IMR-90 (cell line): ENCODE data around the gene S100A2. TPM values are rescaled to one million over a fixed set of nuclear protein-coding genes. Genes with fewer than 3 reads are reported as not detected.

Source experiments
- ATAC-seq: fragments of 200-7000 bp; cut with Tn5 transposase; 2 replicates; pipeline ENCODE4 v1.9.1; 2020; ENCODE audit warnings: low read depth, mild to moderate bottlenecking, moderate library complexity
- BruUV-seq: library from RNA; stranded (reverse); fragments of 400-500 nt; replicated peaks from 2 replicates; lab custom pipeline; 2021; lab: Mats Ljungman, UMichigan
- CTCF ChIA-PET: fragments of 300-600 bp; formaldehyde crosslinking; extraction: SDS; loops from one replicate; lab custom pipeline; 2021; ENCODE audit warnings: antibody characterized with exemption; lab: Yijun Ruan, JAX
- POLR2A ChIA-PET: fragments of 300-600 bp; sonication (Branson Sonifier 250); formaldehyde crosslinking; loops from one replicate; lab custom pipeline; 2022; ENCODE audit warnings: antibody characterized with exemption; ENCODE audit not compliant: unreplicated experiment; lab: Charles Lee
- DNase-seq: peaks from one replicate; pipeline ENCODE4 v3.0.0; 2013
- H2AFZ ChIP-seq: replicated peaks from 2 replicates; pipeline ENCODE3; 2013; ENCODE audit warnings: low read length, mild to moderate bottlenecking; ENCODE audit not compliant: poor library complexity
- H2AK5ac ChIP-seq: 2 replicates; pipeline ENCODE4 v1.6.1; 2013; ENCODE audit warnings: low read depth, low read length, inconsistent platforms
- H2AK9ac ChIP-seq: replicated peaks from 2 replicates; pipeline ENCODE3; 2013; ENCODE audit warnings: mild to moderate bottlenecking, low read depth, low read length, moderate library complexity; ENCODE audit not compliant: poor library complexity
- H2BK120ac ChIP-seq: 2 replicates; pipeline ENCODE4 v1.6.1; 2013; ENCODE audit warnings: low read depth, low read length, inconsistent platforms
- H2BK15ac ChIP-seq: 3 replicates; pipeline ENCODE4 v1.6.1; 2013; ENCODE audit warnings: low read depth, low read length, inconsistent platforms
- H2BK20ac ChIP-seq: 2 replicates; pipeline ENCODE4 v1.6.1; 2013; ENCODE audit warnings: low read depth, mild to moderate bottlenecking, inconsistent platforms, low read length, moderate library complexity
- H2BK5ac ChIP-seq: 2 replicates; pipeline ENCODE4 v1.6.1; 2013; ENCODE audit warnings: mild to moderate bottlenecking, low read depth, low read length, inconsistent platforms; ENCODE audit not compliant: poor library complexity, severe bottlenecking
- H3K14ac ChIP-seq: replicated peaks from 2 replicates; pipeline ENCODE4 v1.6.1; 2013; ENCODE audit warnings: low read depth, low read length, inconsistent platforms
- H3K18ac ChIP-seq: 2 replicates; pipeline ENCODE4 v1.6.1; 2013; ENCODE audit warnings: low read depth, low read length, control low read depth
- H3K23ac ChIP-seq: 2 replicates; pipeline ENCODE4 v1.6.1; 2013; ENCODE audit warnings: low read depth, low read length, inconsistent platforms
- H3K27ac ChIP-seq: 2 replicates; pipeline ENCODE4 v1.5.1; 2013; ENCODE audit warnings: mild to moderate bottlenecking, control low read depth, low read length; ENCODE audit not compliant: insufficient read depth
- H3K27me3 ChIP-seq: 2 replicates; pipeline ENCODE4 v1.6.1; 2013; ENCODE audit warnings: low read length; ENCODE audit not compliant: control insufficient read depth, insufficient read depth
- H3K36me3 ChIP-seq: 2 replicates; pipeline ENCODE4 v1.6.1; 2013; ENCODE audit warnings: low read length, mixed read lengths; ENCODE audit not compliant: control insufficient read depth, insufficient read depth
- H3K4ac ChIP-seq: 2 replicates; pipeline ENCODE4 v1.6.1; 2013; ENCODE audit warnings: low read depth, low read length, inconsistent platforms
- H3K4me1 ChIP-seq: 2 replicates; pipeline ENCODE4 v1.6.1; 2013; ENCODE audit warnings: low read length, mixed read lengths; ENCODE audit not compliant: control insufficient read depth, insufficient read depth
- H3K4me2 ChIP-seq: 2 replicates; pipeline ENCODE4 v1.6.1; 2013; ENCODE audit warnings: low read depth, mild to moderate bottlenecking, control low read depth, low read length, moderate library complexity
- H3K4me3 ChIP-seq: 2 replicates; pipeline ENCODE4 v1.5.1; 2013; ENCODE audit warnings: low read depth, mild to moderate bottlenecking, control low read depth, low read length, moderate library complexity; ENCODE audit not compliant: insufficient read depth
- H3K56ac ChIP-seq: 2 replicates; pipeline ENCODE4 v1.6.1; 2013; ENCODE audit warnings: low read length, inconsistent platforms; ENCODE audit not compliant: insufficient read depth; ENCODE audit errors: extremely low read depth
- H3K79me1 ChIP-seq, 2 experiments: 2 replicates each; pipeline ENCODE4 v1.6.1; 2013; ENCODE audit warnings: low read length in 2 of 2, inconsistent platforms in 1 of 2, low read depth in 1 of 2
- H3K9ac ChIP-seq: 2 replicates; pipeline ENCODE4 v1.6.1; 2013; ENCODE audit warnings: low read depth, low read length, control low read depth
- H3K9me1 ChIP-seq: 2 replicates; pipeline ENCODE4 v1.6.1; 2013; ENCODE audit warnings: low read length, inconsistent platforms; ENCODE audit not compliant: insufficient read depth
- H3K9me3 ChIP-seq: 2 replicates; pipeline ENCODE4 v1.6.1; 2013; ENCODE audit warnings: low read length; ENCODE audit not compliant: control insufficient read depth, insufficient read depth
- H4K20me1 ChIP-seq: 2 replicates; pipeline ENCODE4 v1.6.1; 2013; ENCODE audit warnings: low read length, inconsistent platforms; ENCODE audit not compliant: insufficient read depth
- H4K5ac ChIP-seq: 2 replicates; pipeline ENCODE4 v1.6.1; 2013; ENCODE audit warnings: mild to moderate bottlenecking, low read depth, low read length, control low read depth
- H4K8ac ChIP-seq, 2 experiments: 2 replicates each; pipeline ENCODE4 v1.6.1; 2013; ENCODE audit warnings: low read depth in 2 of 2, low read length in 2 of 2, control low read depth in 1 of 2, inconsistent platforms in 1 of 2
- H4K91ac ChIP-seq: 2 replicates; pipeline ENCODE4 v1.6.1; 2013; ENCODE audit warnings: low read depth, low read length, inconsistent platforms; ENCODE audit not compliant: insufficient read depth
- BHLHE40 ChIP-seq: fragments of 150-350 bp; IDR thresholded peaks from 2 replicates; pipeline ENCODE4 v1.6.1; 2016; ENCODE audit warnings: mild to moderate bottlenecking, low read depth, low read length
- CEBPB ChIP-seq: IDR thresholded peaks from 2 replicates; pipeline ENCODE4 v1.6.1; 2012; ENCODE audit warnings: low read depth, low read length, improper control_type of control experiment
- CTCF ChIP-seq: conservative IDR thresholded peaks from 2 replicates; pipeline ENCODE4 v1.5.1; 2012; ENCODE audit warnings: mild to moderate bottlenecking, low read depth, low read length, improper control_type of control experiment
- FOS ChIP-seq: fragments of 150-350 bp; IDR thresholded peaks from 2 replicates; pipeline ENCODE4 v1.6.1; 2016; ENCODE audit warnings: low read depth, low read length
- MAFK ChIP-seq: IDR thresholded peaks from 2 replicates; pipeline ENCODE4 v1.6.1; 2012; ENCODE audit warnings: low read depth, low read length, improper control_type of control experiment
- MAZ ChIP-seq: IDR thresholded peaks from 2 replicates; pipeline ENCODE4 v1.6.1; 2012; ENCODE audit warnings: low read depth, mild to moderate bottlenecking, low read length, improper control_type of control experiment, moderate library complexity, borderline replicate concordance
- MXI1 ChIP-seq: IDR thresholded peaks from 2 replicates; pipeline ENCODE4 v1.6.1; 2012; ENCODE audit warnings: low read depth, mild to moderate bottlenecking, low read length, moderate library complexity, borderline replicate concordance
- POLR2A ChIP-seq: IDR thresholded peaks from 2 replicates; pipeline ENCODE4 v1.6.1; 2012; ENCODE audit warnings: mild to moderate bottlenecking, low read depth, low read length
- RAD21 ChIP-seq: IDR thresholded peaks from 2 replicates; pipeline ENCODE4 v1.6.1; 2012; ENCODE audit warnings: low read length, improper control_type of control experiment
- USF2 ChIP-seq: fragments of 150-350 bp; IDR thresholded peaks from 2 replicates; pipeline ENCODE4 v1.6.1; 2017; ENCODE audit warnings: mild to moderate bottlenecking, antibody characterized with exemption, low read length, low read depth
- WGBS, 2 experiments: methylation state at CpG; one replicate each; pipeline versions ENCODE4 v1.1.5 to v1.1.7; 2013; ENCODE audit warnings: missing lambda C conversion rate in 2 of 2; ENCODE audit not compliant: insufficient read length in 1 of 2; ENCODE audit errors: extremely low coverage in 2 of 2; 5-methylcytosine and 5-hydroxymethylcytosine counted together
- dilution Hi-C: fragments of 300-500 bp; cut with HindIII; formaldehyde crosslinking; loops from one replicate; pipeline ENCODE4 v1.14.3; 2018; ENCODE audit warnings: low sequenced_read_pairs; ENCODE audit not compliant: unreplicated experiment
- in situ Hi-C: fragments of 300-500 bp; cut with MboI; formaldehyde crosslinking; loops from 3 replicates; pipeline ENCODE4 v1.14.3; 2019; ENCODE audit warnings: low sequenced_read_pairs, inconsistent platforms, mixed read lengths
- intact Hi-C: fragments of 100-400 bp; cut with micrococcal nuclease; formaldehyde crosslinking; loops from 2 replicates; pipeline ENCODE4 v1.10.0; 2022
- polyA plus RNA-seq, 3 experiments: library from polyadenylated mRNA; depleted of rRNA; stranded (reverse); fragments of >200 nt; gene quantifications; 2 replicates each; pipeline ENCODE4 v1.2.3, GENCODE V29; 2012; ENCODE audit warnings: low replicate concordance in 1 of 3
- total RNA-seq: library from RNA; depleted of rRNA; stranded (reverse); fragments of >200 nt; gene quantifications from 2 replicates; pipeline ENCODE4 v1.2.3, GENCODE V29; 2012

The S100A2 gene
- total and polyA plus RNA-seq, 2 of the 4 experiments (the other 2 are of a cell fraction): 3.6 to 7.9 TPM

GRCh38 chr1:153550827-153551500, 14.7 kb downstream of the S100A2 start:
- Histone ChIP-seq H3K23ac (0 out of 2 replicates have a peak overlapping the region, but pooled peaks have one; percentile 55), H2BK15ac (peak overlapping the region; percentile 90; the same call in 2 of the 3 replicates), H3K27ac (no peak overlapping the region), H2AK5ac (peak overlapping the region; percentile 96), H3K9me1 (peaks cover 53% of the 10 kb centered on the region), H4K5ac (no peak overlapping the region), H4K20me1 (no peaks in the 10 kb centered on the region), H4K91ac (peak overlapping the region; percentile 93), H2AK9ac (peak overlapping the region; percentile 31), H3K27me3 (no peaks in the 10 kb centered on the region), H4K8ac (peak overlapping the region; percentile 43 to 87; a peak in 2 of 4 replicates), H3K4ac (peak overlapping the region; percentile 96), H2AFZ (no peak overlapping the region), H2BK20ac (peak overlapping the region; percentile 94), H3K18ac (no peak overlapping the region), H3K56ac (no peak overlapping the region), H3K36me3 (no peaks in the 10 kb centered on the region), H3K9ac (no peak overlapping the region), H3K79me1 (peaks cover 0 to 24% of the 10 kb centered on the region in 2 experiments; a peak in 3 of 4 replicates), H3K4me1 (peaks cover 36% of the 10 kb centered on the region), H3K9me3 (no peaks in the 10 kb centered on the region), H2BK120ac (peak overlapping the region; percentile 97), H3K14ac (peak overlapping the region; percentile 35), H3K4me3 (no peak overlapping the region), H2BK5ac (no peak overlapping the region), H3K4me2 (no peak overlapping the region)
- DNase-seq (no peak), ATAC-seq (no peak)
- ChIA-PET POLR2A (interaction anchor here (1.6 kb wide), 1 partner anchor 15 kb away, joined by 14 read pairs; the partner anchor contains the start of gene S100A6), CTCF (interaction anchor here (1.0 to 1.2 kb wide), 2 partner anchors 17 kb away, joined by 3 to 4 read pairs; no protein-coding TSS in a partner anchor)
- intact Hi-C loops (no loop called here), dilution Hi-C loops (no loop called here), in situ Hi-C loops (no loop called here)
- TF ChIP-seq RAD21 (no peak), CTCF (no peak), MAFK (no peak), FOS (no peak), MXI1 (no peak), POLR2A (no peak), BHLHE40 (no peak), USF2 (no peak), MAZ (no peak), CEBPB (no peak)
- 89% methylated on average over 5 of the region's 10 CpGs; no CpG with 5 or more reads in 1 of the 2 experiments for WGBS, 2 experiments
- no TSS peak for BruUV-seq
